GM21515 (cell line): Measurements from ENCODE around the gene SIRT1.
"Not testable (repeated sequence)": the region's sequence is repeated elsewhere in the genome, so short reads cannot be mapped to it uniquely, and the experiment has no call there.

Source experiments
- ATAC-seq: cut with Tn5 transposase; IDR thresholded peaks from one replicate; pipeline ENCODE4 v1.9.1; 2021; ENCODE audit not compliant: unreplicated experiment

The SIRT1 gene

GRCh38 chr10:67875340-67876238 lies 8.9 kb upstream of the SIRT1 start:
- ATAC-seq: no peak

DNA sequence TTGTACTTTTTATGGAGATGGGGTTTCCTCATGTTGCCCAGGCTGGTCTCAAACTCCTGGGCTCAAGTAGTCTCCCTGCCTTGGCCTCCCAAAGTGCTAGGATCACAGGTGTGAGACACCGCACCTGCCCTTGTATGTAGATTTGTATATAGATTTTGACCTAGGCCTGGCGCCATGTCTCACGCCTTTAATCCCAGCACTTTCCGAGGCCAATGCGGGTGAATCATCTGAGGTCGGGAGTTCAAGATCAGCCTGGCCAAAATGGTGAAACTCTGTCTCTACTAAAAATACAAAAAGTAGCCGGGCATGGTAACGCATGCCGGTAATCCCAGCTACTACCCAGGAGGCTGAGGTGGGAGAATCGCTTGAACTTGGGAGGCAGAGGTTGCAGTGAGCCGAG lies 7.0 kb upstream of the SIRT1 start:
- not testable (repeated sequence) for ATAC-seq

DNA sequence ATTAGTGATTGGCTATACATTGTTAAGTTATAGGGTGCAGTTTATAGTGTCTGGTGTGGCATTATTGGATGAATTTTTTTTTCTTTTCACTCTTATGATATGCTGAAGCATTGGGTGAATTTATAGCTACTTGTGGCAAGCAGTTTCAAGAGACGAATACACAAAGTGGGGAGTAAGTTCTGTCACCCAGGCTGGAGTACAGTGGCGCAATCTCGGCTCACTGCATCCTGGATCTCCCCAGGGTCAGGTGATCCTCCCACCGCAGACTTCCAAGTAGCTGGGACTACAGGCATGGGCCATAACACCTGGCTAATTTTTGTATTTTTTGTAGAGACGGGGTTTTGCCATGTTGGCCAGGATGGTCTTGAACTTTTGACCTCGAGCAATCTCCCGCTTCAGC lies 6.3 kb upstream of the SIRT1 start:
- ATAC-seq: no peak

GRCh38 chr10:67883710-67884312 lies 645 bp upstream of the SIRT1 start:
- no peak for ATAC-seq

GRCh38 chr10:67884842-67885670 lies 600 bp downstream of the SIRT1 start:
- ATAC-seq: peak; percentile 68

GRCh38 chr10:67893637-67894036 lies 9.2 kb downstream of the SIRT1 start:
- no peak for ATAC-seq

DNA sequence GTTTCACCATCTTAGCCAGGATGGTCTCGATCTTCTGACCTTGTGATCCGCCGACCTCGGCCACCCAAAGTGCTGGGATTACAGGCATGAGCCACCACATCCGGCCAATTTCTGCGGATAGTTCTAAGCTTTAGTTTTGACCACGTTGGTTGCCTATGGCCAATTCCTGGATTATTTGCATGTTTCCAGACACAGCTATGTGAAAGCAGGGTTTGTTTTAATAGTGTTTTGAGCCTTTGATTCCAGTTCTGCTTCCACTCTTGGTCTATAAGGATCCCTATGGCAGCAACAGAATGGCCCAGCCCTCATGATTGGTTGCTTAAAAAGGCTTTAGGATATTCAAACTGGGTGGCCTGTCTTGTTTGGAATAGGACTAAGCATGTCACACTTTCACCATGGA lies 19.1 kb downstream of the SIRT1 start:
- no peak for ATAC-seq

- ATAC-seq: no peak
Measured at GRCh38 chr10:67912331-67912946, 28.0 kb downstream of the SIRT1 start.

GRCh38 chr10:67914777-67915340 lies 30.4 kb downstream of the SIRT1 start:
- ATAC-seq: no peak

DNA sequence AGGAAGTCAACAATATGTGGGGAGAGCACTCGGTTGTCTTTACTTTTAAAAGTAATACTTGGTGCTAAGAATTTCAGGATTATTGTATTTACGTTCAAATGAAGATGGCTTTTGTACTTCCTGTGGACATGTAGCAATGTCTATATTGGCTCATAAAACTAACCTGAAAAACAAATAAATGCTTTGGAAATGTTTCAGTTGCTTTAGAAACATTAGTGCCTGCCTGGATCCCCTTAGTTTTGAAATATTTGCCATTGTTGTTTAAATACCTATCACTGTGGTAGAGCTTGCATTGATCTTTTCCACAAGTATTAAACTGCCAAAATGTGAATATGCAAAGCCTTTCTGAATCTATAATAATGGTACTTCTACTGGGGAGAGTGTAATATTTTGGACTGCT lies 32.7 kb downstream of the SIRT1 start:
- ATAC-seq: no peak

DNA sequence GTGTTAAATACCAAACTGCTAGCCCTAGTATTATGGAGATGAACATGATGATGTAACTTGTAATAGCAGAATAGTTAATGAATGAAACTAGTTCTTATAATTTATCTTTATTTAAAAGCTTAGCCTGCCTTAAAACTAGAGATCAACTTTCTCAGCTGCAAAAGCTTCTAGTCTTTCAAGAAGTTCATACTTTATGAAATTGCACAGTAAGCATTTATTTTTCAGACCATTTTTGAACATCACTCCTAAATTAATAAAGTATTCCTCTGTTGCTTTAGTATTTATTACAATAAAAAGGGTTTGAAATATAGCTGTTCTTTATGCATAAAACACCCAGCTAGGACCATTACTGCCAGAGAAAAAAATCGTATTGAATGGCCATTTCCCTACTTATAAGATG lies 33.2 kb downstream of the SIRT1 start:
- ATAC-seq: no peak

DNA sequence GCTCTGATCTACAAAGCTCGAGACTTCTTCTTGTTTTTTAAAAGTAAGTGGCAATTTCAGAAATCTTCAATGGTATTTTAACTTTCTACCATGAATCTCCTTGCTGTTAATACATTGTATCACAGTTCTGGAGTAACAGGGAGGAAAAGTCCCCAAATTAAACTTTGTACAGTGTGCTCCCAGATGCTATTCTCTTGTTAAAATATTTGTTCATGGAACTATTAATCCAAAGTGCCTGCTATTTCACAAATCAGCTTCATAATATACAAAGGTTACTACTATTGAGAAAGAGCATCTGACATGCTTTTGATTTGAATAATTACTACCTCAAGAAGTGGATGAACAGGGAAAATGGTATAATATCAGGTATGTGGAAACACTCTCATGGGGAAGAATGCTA lies 36.6 kb downstream of the SIRT1 start:
- ATAC-seq: no peak

- ATAC-seq: no peak
Measured at GRCh38 chr10:67923551-67923950, 39.1 kb downstream of the SIRT1 start.

GRCh38 chr10:67924136-67924535 lies 39.7 kb downstream of the SIRT1 start:
- ATAC-seq: no peak

GRCh38 chr10:67925449-67926005 lies 41.1 kb downstream of the SIRT1 start:
- no peak for ATAC-seq

GRCh38 chr10:67926951-67927350 lies 42.5 kb downstream of the SIRT1 start:
- no peak for ATAC-seq

- no peak for ATAC-seq
Measured at GRCh38 chr10:67933199-67933598, 48.7 kb downstream of the SIRT1 start.

GRCh38 chr10:67934336-67934735 lies 49.9 kb downstream of the SIRT1 start:
- no peak for ATAC-seq

DNA sequence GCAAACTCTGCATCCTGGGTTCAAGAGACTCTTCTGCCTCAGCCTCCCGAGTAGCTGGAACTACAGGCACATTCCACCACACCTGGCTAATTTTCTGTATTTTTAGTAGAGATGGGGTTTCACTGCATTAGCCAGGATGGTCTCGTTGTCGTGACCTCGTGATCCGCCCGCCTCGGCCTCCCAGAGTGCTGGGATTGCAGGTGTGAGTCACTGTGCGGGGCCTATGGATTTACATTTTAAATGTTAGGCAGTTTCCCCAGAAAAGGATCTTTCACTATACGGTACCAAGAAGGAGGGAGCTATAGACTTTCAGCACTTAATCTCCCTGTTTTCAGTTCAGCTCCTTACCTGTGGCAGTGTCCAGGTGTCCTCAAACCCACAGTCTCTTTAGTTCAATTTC lies 50.8 kb downstream of the SIRT1 start:
- no peak for ATAC-seq

DNA sequence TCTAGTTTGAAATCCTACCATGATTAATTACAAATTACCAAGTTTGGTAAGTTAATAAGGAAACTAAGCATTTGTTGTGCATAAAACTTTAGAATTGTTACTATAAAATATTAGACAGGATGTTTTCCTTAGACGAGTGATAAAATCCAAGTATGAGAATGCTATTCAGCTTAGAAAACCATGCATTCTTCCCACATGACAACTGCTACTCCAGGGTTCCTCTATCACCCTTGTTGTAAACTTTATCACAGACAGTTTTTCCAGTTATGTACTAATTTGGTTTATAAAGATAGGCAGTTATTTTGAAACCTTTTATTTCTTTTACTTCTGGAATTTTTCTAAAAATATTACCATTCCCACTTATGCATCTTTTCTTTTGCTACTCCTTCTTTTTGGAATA lies 52.0 kb downstream of the SIRT1 start:
- ATAC-seq: no peak

GRCh38 chr10:67943917-67944316 lies 59.5 kb downstream of the SIRT1 start:
- no peak for ATAC-seq
